ENCODE measurements around the gene INSIG1.

Gene INSIG1

GRCh38 chr7:155333346-155334234, 35.9 kb downstream of the INSIG1 start:
- no peak for DNase-seq

- no peak for DNase-seq
These were observed 39.3 kb downstream of the INSIG1 start for GRCh38 chr7:155336812-155337602.

GRCh38 chr7:155337946-155338631, 40.4 kb downstream of the INSIG1 start:
- DNase-seq = no peak

GRCh38 chr7:155338632-155339320, 41.1 kb downstream of the INSIG1 start:
- DNase-seq = peak; percentile 26

- DNase-seq = no peak
These were observed 41.8 kb downstream of the INSIG1 start for GRCh38 chr7:155339474-155339873.

- DNase-seq = no peak
These were observed 42.4 kb downstream of the INSIG1 start for GRCh38 chr7:155340071-155340531.

GRCh38 chr7:155340721-155341120, 43.0 kb downstream of the INSIG1 start:
- no peak for DNase-seq

GRCh38 chr7:155341463-155341983, 43.8 kb downstream of the INSIG1 start:
- no peak for DNase-seq

- no peak for DNase-seq
These were observed 44.6 kb downstream of the INSIG1 start for GRCh38 chr7:155342313-155342712.

- DNase-seq = no peak
These were observed 45.5 kb downstream of the INSIG1 start for GRCh38 chr7:155343150-155343549.

GRCh38 chr7:155343661-155344121, 46.0 kb downstream of the INSIG1 start:
- DNase-seq = no peak

- no peak for DNase-seq
These were observed 46.6 kb downstream of the INSIG1 start for GRCh38 chr7:155344270-155344617.

GRCh38 chr7:155344618-155345433, 47.1 kb downstream of the INSIG1 start:
- peak; percentile 87 for DNase-seq

GRCh38 chr7:155345490-155345889, 47.8 kb downstream of the INSIG1 start:
- no peak for DNase-seq

- DNase-seq = no peak
These were observed 48.6 kb downstream of the INSIG1 start for GRCh38 chr7:155346285-155346684.

- DNase-seq = no peak
These were observed 51.1 kb downstream of the INSIG1 start for GRCh38 chr7:155348806-155349205.

GRCh38 chr7:155349601-155350331, 52.1 kb downstream of the INSIG1 start:
- DNase-seq = no peak

- DNase-seq = no peak
These were observed 53.6 kb downstream of the INSIG1 start for GRCh38 chr7:155351120-155351870.

- DNase-seq = no peak
These were observed 54.5 kb downstream of the INSIG1 start for GRCh38 chr7:155352076-155352752.

Data from CD4-positive, alpha-beta T cell treated with Interleukin-12 subunit alpha and Interleukin-12 subunit beta, for 1 hour (primary cell).